ENCODE measurements around the gene CCNJL.
A peak's percentile ranks its signal among the peaks of the same experiment; 100 is the strongest.

Gene CCNJL

DNA sequence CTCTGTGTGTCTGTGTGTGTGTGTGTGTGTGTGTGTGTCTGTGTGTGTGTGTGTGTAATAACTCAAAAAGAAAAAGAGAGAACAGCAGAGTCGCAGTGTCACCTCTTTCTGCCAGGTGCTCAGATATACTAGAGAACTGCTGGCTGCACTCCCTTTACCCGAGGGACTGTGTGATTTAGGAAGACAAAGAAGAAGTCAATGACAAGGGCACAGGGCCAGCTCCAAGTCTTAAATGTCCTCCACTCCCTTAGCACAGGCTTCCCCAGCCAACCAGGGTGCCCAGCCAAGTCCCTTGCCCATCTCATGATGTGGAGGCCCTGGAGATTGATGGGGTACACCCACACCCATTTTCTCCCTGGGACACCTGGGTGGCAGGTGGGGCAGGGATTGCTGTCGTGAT is 8.7 kb downstream of the CCNJL start:
- H3K27me3 ChIP-seq (ENCODE audit: control insufficient read depth in 3 of 3, insufficient read depth in 3 of 3, low read depth in 1 of 3, low read length in 3 of 3): no peaks in the 10 kb centered on the region
- DNase-seq (ENCODE audit: low spot score): no peak
- H3K4me1 ChIP-seq (ENCODE audit: control insufficient read depth in 2 of 2, insufficient read depth in 1 of 2, low read depth in 1 of 2, low read length in 2 of 2): no peaks in the 10 kb centered on the region
- no peak overlapping the region for H2BK5ac ChIP-seq (ENCODE audit: low read length)
- H2BK15ac ChIP-seq (ENCODE audit: low read length): no peak overlapping the region
- no peak overlapping the region for H3K27ac ChIP-seq (replicated peaks; ENCODE audit: low read length)
- H3K18ac ChIP-seq (ENCODE audit: low read length): no peak overlapping the region
- no peak overlapping the region for H4K8ac ChIP-seq (ENCODE audit: low read depth, low read length)
- H3K4ac ChIP-seq (ENCODE audit: low read length): no peak overlapping the region
- WGBS, 2 donors (ENCODE audit: extremely low coverage in 2 of 2, insufficient read length in 2 of 2, insufficient replicate concordance in 1 of 2): no CpG with 5 or more reads among the region's 3 CpGs
- H3K4me3 ChIP-seq (ENCODE audit: low read length in 2 of 2): no peak overlapping the region
- no peak overlapping the region for H2BK12ac ChIP-seq (ENCODE audit: low read length)
- peaks cover 11 to 66% of the 10 kb centered on the region in 2 donors for H3K36me3 ChIP-seq (replicated peaks in 1 of 2; ENCODE audit: control insufficient read depth in 2 of 2, insufficient read depth in 2 of 2, low read length in 2 of 2)
- H3K79me1 ChIP-seq (ENCODE audit: low read depth, low read length): peaks cover 3% of the 10 kb centered on the region
- H3K14ac ChIP-seq (ENCODE audit: low read length): no peak overlapping the region
- no peak overlapping the region for H4K91ac ChIP-seq (ENCODE audit: low read depth, low read length, poor library complexity)
- no peak overlapping the region for H2AFZ ChIP-seq (ENCODE audit: low read length)
- no peak overlapping the region for H2AK5ac ChIP-seq (ENCODE audit: low read depth, low read length)
- no peak overlapping the region for H3K4me2 ChIP-seq (ENCODE audit: insufficient read depth, low read length, poor library complexity, severe bottlenecking)
- no peak overlapping the region for H2BK120ac ChIP-seq (ENCODE audit: low read depth, low read length)
- H3K23ac ChIP-seq (ENCODE audit: low read depth, low read length, poor library complexity): no peak overlapping the region
- no peak overlapping the region for H3K9ac ChIP-seq (ENCODE audit: low read depth, low read length, poor library complexity)
- no peaks in the 10 kb centered on the region for H3K9me3 ChIP-seq (replicated peaks in 1 of 2; ENCODE audit: control insufficient read depth in 2 of 2, insufficient read depth in 1 of 2, low read depth in 1 of 2, low read length in 2 of 2)

DNA sequence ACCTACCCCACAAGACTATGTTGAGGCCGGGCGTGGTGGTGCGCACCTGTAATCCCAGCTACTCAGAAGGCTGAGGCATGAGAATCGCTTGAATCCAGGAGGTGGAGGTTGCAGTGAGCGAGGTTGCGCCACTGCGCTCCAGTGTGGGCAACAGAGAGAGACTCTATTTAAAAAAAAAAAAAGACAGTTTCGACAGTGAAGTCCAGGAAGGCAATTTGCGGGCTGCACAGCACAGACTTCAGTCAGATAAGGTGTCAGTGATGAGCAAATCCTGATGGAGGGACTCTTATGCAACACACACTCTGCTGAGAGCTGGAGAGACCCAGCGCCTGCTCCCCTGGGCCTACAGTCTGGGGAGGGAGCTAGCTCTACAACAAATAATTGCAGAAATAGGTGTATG is 14.2 kb downstream of the CCNJL start:
- peaks cover 5% of the 10 kb centered on the region for H3K79me1 ChIP-seq (ENCODE audit: low read depth, low read length)
- H3K27ac ChIP-seq (replicated peaks; ENCODE audit: low read length): peak overlapping the region; percentile 14
- no peak overlapping the region for H3K14ac ChIP-seq (ENCODE audit: low read length)
- H3K4me1 ChIP-seq (ENCODE audit: control insufficient read depth in 2 of 2, insufficient read depth in 1 of 2, low read depth in 1 of 2, low read length in 2 of 2): peaks cover 15% of the 10 kb centered on the region in 2 donors
- H3K36me3 ChIP-seq (replicated peaks in 1 of 2; ENCODE audit: control insufficient read depth in 2 of 2, insufficient read depth in 2 of 2, low read length in 2 of 2): peaks cover 6 to 44% of the 10 kb centered on the region in 2 donors
- no peak overlapping the region for H3K4me3 ChIP-seq (ENCODE audit: low read length in 2 of 2)
- H3K4ac ChIP-seq (ENCODE audit: low read length): no peak overlapping the region
- DNase-seq (ENCODE audit: low spot score): no peak
- no peak overlapping the region for H2AK5ac ChIP-seq (ENCODE audit: low read depth, low read length)
- no peak overlapping the region for H3K9ac ChIP-seq (ENCODE audit: low read depth, low read length, poor library complexity)
- H4K8ac ChIP-seq (ENCODE audit: low read depth, low read length): no peak overlapping the region
- H2BK12ac ChIP-seq (ENCODE audit: low read length): no peak overlapping the region
- H3K18ac ChIP-seq (ENCODE audit: low read length): no peak overlapping the region
- H2BK120ac ChIP-seq (ENCODE audit: low read depth, low read length): no peak overlapping the region
- no peak overlapping the region for H2AFZ ChIP-seq (ENCODE audit: low read length)
- H3K4me2 ChIP-seq (ENCODE audit: insufficient read depth, low read length, poor library complexity, severe bottlenecking): no peak overlapping the region
- no peak overlapping the region for H4K91ac ChIP-seq (ENCODE audit: low read depth, low read length, poor library complexity)
- H3K9me3 ChIP-seq (replicated peaks in 1 of 2; ENCODE audit: control insufficient read depth in 2 of 2, insufficient read depth in 1 of 2, low read depth in 1 of 2, low read length in 2 of 2): no peaks in the 10 kb centered on the region
- H3K23ac ChIP-seq (ENCODE audit: low read depth, low read length, poor library complexity): no peak overlapping the region
- no peaks in the 10 kb centered on the region for H3K27me3 ChIP-seq (ENCODE audit: control insufficient read depth in 3 of 3, insufficient read depth in 3 of 3, low read depth in 1 of 3, low read length in 3 of 3)
- H2BK15ac ChIP-seq (ENCODE audit: low read length): no peak overlapping the region
- no peak overlapping the region for H2BK5ac ChIP-seq (ENCODE audit: low read length)
- no CpG with 5 or more reads among the region's 10 CpGs for WGBS, 2 donors (ENCODE audit: extremely low coverage in 2 of 2, insufficient read length in 2 of 2, insufficient replicate concordance in 1 of 2)

DNA sequence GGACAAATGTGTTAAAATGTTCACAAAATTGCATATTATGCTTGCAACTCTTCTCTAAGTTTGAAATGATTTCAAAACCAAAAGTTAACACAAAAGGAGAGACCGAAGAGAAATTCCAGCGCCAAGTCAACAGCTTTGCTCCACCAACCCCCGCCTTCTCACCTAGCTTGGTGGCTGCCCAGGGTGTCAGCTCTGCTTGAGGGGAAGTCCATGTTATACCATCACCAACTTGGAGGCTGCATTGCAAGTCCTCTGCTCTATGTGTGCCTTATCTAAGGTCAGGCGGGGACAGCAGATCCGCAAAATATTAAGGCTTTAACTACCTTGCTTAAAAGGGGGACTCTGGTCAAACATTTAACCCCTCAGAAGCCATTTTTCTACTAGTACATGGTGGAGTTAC is 14.6 kb downstream of the CCNJL start:
- Histone ChIP-seq H3K14ac (ENCODE audit: low read length) (no peak overlapping the region), H3K27ac (replicated peaks; ENCODE audit: low read length) (no peak overlapping the region), H2BK15ac (ENCODE audit: low read length) (no peak overlapping the region), H3K4ac (ENCODE audit: low read length) (no peak overlapping the region), H2BK5ac (ENCODE audit: low read length) (no peak overlapping the region), H3K9ac (ENCODE audit: low read depth, low read length, poor library complexity) (no peak overlapping the region), H3K4me3 (ENCODE audit: low read length in 2 of 2) (no peak overlapping the region), H3K4me1 (ENCODE audit: control insufficient read depth in 2 of 2, insufficient read depth in 1 of 2, low read depth in 1 of 2, low read length in 2 of 2) (peaks cover 15% of the 10 kb centered on the region in 2 donors), H2BK12ac (ENCODE audit: low read length) (no peak overlapping the region), H2BK120ac (ENCODE audit: low read depth, low read length) (no peak overlapping the region), H3K27me3 (ENCODE audit: control insufficient read depth in 3 of 3, insufficient read depth in 3 of 3, low read depth in 1 of 3, low read length in 3 of 3) (no peaks in the 10 kb centered on the region), H3K36me3 (replicated peaks in 1 of 2; ENCODE audit: control insufficient read depth in 2 of 2, insufficient read depth in 2 of 2, low read length in 2 of 2) (peaks cover 6 to 39% of the 10 kb centered on the region in 2 donors), H3K79me1 (ENCODE audit: low read depth, low read length) (peaks cover 5% of the 10 kb centered on the region), H3K23ac (ENCODE audit: low read depth, low read length, poor library complexity) (no peak overlapping the region), H3K4me2 (ENCODE audit: insufficient read depth, low read length, poor library complexity, severe bottlenecking) (no peak overlapping the region), H3K9me3 (replicated peaks in 1 of 2; ENCODE audit: control insufficient read depth in 2 of 2, insufficient read depth in 1 of 2, low read depth in 1 of 2, low read length in 2 of 2) (no peaks in the 10 kb centered on the region), H4K8ac (ENCODE audit: low read depth, low read length) (no peak overlapping the region), H2AK5ac (ENCODE audit: low read depth, low read length) (no peak overlapping the region), H2AFZ (ENCODE audit: low read length) (no peak overlapping the region), H4K91ac (ENCODE audit: low read depth, low read length, poor library complexity) (no peak overlapping the region), H3K18ac (ENCODE audit: low read length) (no peak overlapping the region)
- no CpG with 5 or more reads among the region's 5 CpGs for WGBS, 2 donors (ENCODE audit: extremely low coverage in 2 of 2, insufficient read length in 2 of 2, insufficient replicate concordance in 1 of 2)
- no peak for DNase-seq (ENCODE audit: low spot score)

DNA sequence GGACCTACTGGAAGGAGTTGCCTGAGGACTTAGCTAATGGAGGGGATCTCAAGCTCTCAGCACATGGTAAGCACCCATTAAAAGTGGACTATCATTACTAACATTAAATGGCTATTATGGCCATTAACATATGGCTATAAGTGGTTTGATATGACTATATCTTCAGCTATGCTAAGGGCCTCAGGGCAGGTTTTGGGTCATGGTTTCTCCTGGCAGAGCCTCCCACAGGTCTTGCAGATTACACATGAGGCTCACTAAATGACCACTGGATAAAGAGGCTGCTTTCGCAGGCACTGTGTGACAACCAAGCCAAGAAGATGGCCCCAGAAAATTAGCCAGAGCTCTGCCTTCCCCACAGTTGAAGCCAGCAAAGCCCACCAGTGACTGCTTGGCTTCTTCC is 15.4 kb downstream of the CCNJL start:
- no peak overlapping the region for H4K91ac ChIP-seq (ENCODE audit: low read depth, low read length, poor library complexity)
- peaks cover 15% of the 10 kb centered on the region in 2 donors for H3K4me1 ChIP-seq (ENCODE audit: control insufficient read depth in 2 of 2, insufficient read depth in 1 of 2, low read depth in 1 of 2, low read length in 2 of 2)
- H3K79me1 ChIP-seq (ENCODE audit: low read depth, low read length): peaks cover 5% of the 10 kb centered on the region
- no peak overlapping the region for H2AK5ac ChIP-seq (ENCODE audit: low read depth, low read length)
- no peak overlapping the region for H2BK15ac ChIP-seq (ENCODE audit: low read length)
- no peaks in the 10 kb centered on the region for H3K27me3 ChIP-seq (ENCODE audit: control insufficient read depth in 3 of 3, insufficient read depth in 3 of 3, low read depth in 1 of 3, low read length in 3 of 3)
- H3K36me3 ChIP-seq (replicated peaks in 1 of 2; ENCODE audit: control insufficient read depth in 2 of 2, insufficient read depth in 2 of 2, low read length in 2 of 2): peaks cover 6 to 38% of the 10 kb centered on the region in 2 donors
- H2BK120ac ChIP-seq (ENCODE audit: low read depth, low read length): no peak overlapping the region
- H3K23ac ChIP-seq (ENCODE audit: low read depth, low read length, poor library complexity): no peak overlapping the region
- H3K4me2 ChIP-seq (ENCODE audit: insufficient read depth, low read length, poor library complexity, severe bottlenecking): no peak overlapping the region
- H3K9ac ChIP-seq (ENCODE audit: low read depth, low read length, poor library complexity): no peak overlapping the region
- no peak for DNase-seq (ENCODE audit: low spot score)
- H3K14ac ChIP-seq (ENCODE audit: low read length): no peak overlapping the region
- no peak overlapping the region for H4K8ac ChIP-seq (ENCODE audit: low read depth, low read length)
- no peaks in the 10 kb centered on the region for H3K9me3 ChIP-seq (replicated peaks in 1 of 2; ENCODE audit: control insufficient read depth in 2 of 2, insufficient read depth in 1 of 2, low read depth in 1 of 2, low read length in 2 of 2)
- H2AFZ ChIP-seq (ENCODE audit: low read length): no peak overlapping the region
- no CpG with 5 or more reads among the region's 1 CpG for WGBS, 2 donors (ENCODE audit: extremely low coverage in 2 of 2, insufficient read length in 2 of 2, insufficient replicate concordance in 1 of 2)
- H3K27ac ChIP-seq (replicated peaks; ENCODE audit: low read length): no peak overlapping the region
- H2BK12ac ChIP-seq (ENCODE audit: low read length): no peak overlapping the region
- H3K18ac ChIP-seq (ENCODE audit: low read length): no peak overlapping the region
- H2BK5ac ChIP-seq (ENCODE audit: low read length): no peak overlapping the region
- H3K4ac ChIP-seq (ENCODE audit: low read length): no peak overlapping the region
- no peak overlapping the region for H3K4me3 ChIP-seq (ENCODE audit: low read length in 2 of 2)
